ENCODE measurements around the gene PTPRE. TPM values are rescaled to one million over a fixed set of nuclear protein-coding genes. Genes with fewer than 3 reads are reported as not detected.

Gene PTPRE
- total and polyA plus RNA-seq, 2 of the 4 experiments (the other 2 are of a cell fraction), result 0.34 to 0.54 TPM

GRCh38 chr10:127921753-127922145, 14.8 kb downstream of the PTPRE start:
- WGBS, 2 experiments (ENCODE audit: extremely low coverage in 2 of 2, insufficient read length in 1 of 2), result 100% methylated on average over 1 of the region's 2 CpGs; no CpG with 5 or more reads in 1 of the 2 experiments
- Histone ChIP-seq H3K9ac (ENCODE audit: low read depth, low read length) (no peak overlapping the region), H2BK120ac (ENCODE audit: low read depth, low read length) (no peak overlapping the region), H2AK9ac (replicated peaks; ENCODE audit: low read depth, low read length, poor library complexity) (no peak overlapping the region), H4K20me1 (ENCODE audit: insufficient read depth, low read length) (no peaks in the 10 kb centered on the region), H3K36me3 (ENCODE audit: control insufficient read depth, insufficient read depth, low read length) (no peaks in the 10 kb centered on the region), H3K4me1 (ENCODE audit: control insufficient read depth, insufficient read depth, low read length) (peaks cover 5% of the 10 kb centered on the region; the same call in 1 of the 2 replicates), H4K5ac (ENCODE audit: low read depth, low read length) (no peak overlapping the region), H3K18ac (ENCODE audit: low read depth, low read length) (no peak overlapping the region), H3K14ac (replicated peaks; ENCODE audit: low read depth, low read length) (no peak overlapping the region), H3K9me1 (ENCODE audit: insufficient read depth, low read length) (no peaks in the 10 kb centered on the region; the same call in 1 of the 2 replicates), H3K9me3 (ENCODE audit: control insufficient read depth, insufficient read depth, low read length) (no peaks in the 10 kb centered on the region), H3K4me2 (ENCODE audit: low read depth, low read length) (no peak overlapping the region), H3K27me3 (ENCODE audit: control insufficient read depth, insufficient read depth, low read length) (no peaks in the 10 kb centered on the region), H2BK20ac (ENCODE audit: low read depth, low read length) (no peak overlapping the region), H3K4ac (ENCODE audit: low read depth, low read length) (no peak overlapping the region), H2BK5ac (ENCODE audit: low read depth, low read length, poor library complexity, severe bottlenecking) (no peak overlapping the region), H2AK5ac (ENCODE audit: low read depth, low read length) (no peak overlapping the region), H3K27ac (ENCODE audit: insufficient read depth, low read length) (no peak overlapping the region), H4K8ac (ENCODE audit: low read depth in 2 of 2, low read length in 2 of 2) (no peak overlapping the region), H3K4me3 (ENCODE audit: insufficient read depth, low read depth, low read length) (no peak overlapping the region), H3K79me1 (ENCODE audit: low read depth in 1 of 2, low read length in 2 of 2) (no peaks in the 10 kb centered on the region), H2AFZ (replicated peaks; ENCODE audit: low read length, poor library complexity) (no peak overlapping the region), H2BK15ac (ENCODE audit: low read depth, low read length) (no peak overlapping the region), H3K23ac (ENCODE audit: low read depth, low read length) (no peak overlapping the region), H4K91ac (ENCODE audit: insufficient read depth, low read depth, low read length) (no peak overlapping the region), H3K56ac (ENCODE audit: extremely low read depth, insufficient read depth, low read length) (no peak overlapping the region)
- TF ChIP-seq RCOR1 (IDR thresholded peaks at IDR 0.05; ENCODE audit: insufficient replicate concordance, low read length) (no peak), MXI1 (IDR thresholded peaks at IDR 0.05; ENCODE audit: borderline replicate concordance, low read depth, low read length) (no peak)
- DNase-seq (no peak), ATAC-seq (ENCODE audit: low read depth) (no peak)
- intact Hi-C loops (cut with micrococcal nuclease) (no loop called here), in situ Hi-C loops (cut with MboI; ENCODE audit: low sequenced_read_pairs) (no loop called here), dilution Hi-C loops (cut with HindIII; ENCODE audit: low sequenced_read_pairs, unreplicated experiment) (no loop called here)
- no TSS peak for BruUV-seq (replicated peaks)
- POLR2A ChIA-PET (ENCODE audit: unreplicated experiment), result no interaction called here
- CTCF ChIA-PET, result no interaction called here
